ENCODE data around the gene ASMTL.

The ASMTL gene

DNA sequence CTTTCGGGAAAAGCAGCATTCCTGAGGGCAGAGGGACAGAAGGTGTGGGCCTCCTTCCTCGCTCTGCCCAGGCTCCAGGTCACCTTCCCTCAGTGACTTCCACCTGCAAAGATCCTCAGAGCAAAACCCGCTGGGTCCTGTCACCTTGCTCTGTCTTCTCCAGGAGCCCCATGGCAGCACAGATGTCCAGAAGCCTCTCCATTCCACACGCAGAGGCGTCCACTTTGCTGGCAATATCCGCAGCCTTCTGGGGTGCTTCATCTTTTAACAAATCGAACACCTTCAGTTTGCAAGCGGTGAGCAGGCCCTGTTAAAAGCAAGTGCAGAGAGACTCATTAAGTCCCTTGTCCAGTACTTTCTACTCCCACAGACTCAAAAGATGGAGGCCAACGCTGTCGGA, 27.3 kb downstream of the ASMTL start:
- H3K9me3 ChIP-seq, result peaks cover 8% of the 10 kb centered on the region
- no peaks in the 10 kb centered on the region for H3K4me1 ChIP-seq (ENCODE audit: control insufficient read depth in 1 of 2, insufficient read depth in 1 of 2, low read depth in 1 of 2, low read length in 1 of 2)
- TF ChIP-seq, protein P1, sequence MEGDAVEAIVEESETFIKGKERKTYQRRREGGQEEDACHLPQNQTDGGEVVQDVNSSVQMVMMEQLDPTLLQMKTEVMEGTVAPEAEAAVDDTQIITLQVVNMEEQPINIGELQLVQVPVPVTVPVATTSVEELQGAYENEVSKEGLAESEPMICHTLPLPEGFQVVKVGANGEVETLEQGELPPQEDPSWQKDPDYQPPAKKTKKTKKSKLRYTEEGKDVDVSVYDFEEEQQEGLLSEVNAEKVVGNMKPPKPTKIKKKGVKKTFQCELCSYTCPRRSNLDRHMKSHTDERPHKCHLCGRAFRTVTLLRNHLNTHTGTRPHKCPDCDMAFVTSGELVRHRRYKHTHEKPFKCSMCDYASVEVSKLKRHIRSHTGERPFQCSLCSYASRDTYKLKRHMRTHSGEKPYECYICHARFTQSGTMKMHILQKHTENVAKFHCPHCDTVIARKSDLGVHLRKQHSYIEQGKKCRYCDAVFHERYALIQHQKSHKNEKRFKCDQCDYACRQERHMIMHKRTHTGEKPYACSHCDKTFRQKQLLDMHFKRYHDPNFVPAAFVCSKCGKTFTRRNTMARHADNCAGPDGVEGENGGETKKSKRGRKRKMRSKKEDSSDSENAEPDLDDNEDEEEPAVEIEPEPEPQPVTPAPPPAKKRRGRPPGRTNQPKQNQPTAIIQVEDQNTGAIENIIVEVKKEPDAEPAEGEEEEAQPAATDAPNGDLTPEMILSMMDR (IDR thresholded peaks at IDR 0.05), result no peak
- no peaks in the 10 kb centered on the region for H3K27me3 ChIP-seq
- H3K36me3 ChIP-seq, result peaks cover 58% of the 10 kb centered on the region
- H3K27ac ChIP-seq, result no peak overlapping the region
- H3K4me3 ChIP-seq (ENCODE audit: low read depth in 1 of 2, low read length in 1 of 2), result no peak overlapping the region

GRCh38 chrX:1424147-1424851, 28.4 kb downstream of the ASMTL start:
- H3K36me3 ChIP-seq, result peaks cover 58% of the 10 kb centered on the region
- TF ChIP-seq, protein P1 (IDR thresholded peaks at IDR 0.05), result no peak
- no peak overlapping the region for H3K4me3 ChIP-seq (ENCODE audit: low read depth in 1 of 2, low read length in 1 of 2)

GRCh38 chrX:1423215-1423614, 29.5 kb downstream of the ASMTL start:
- Histone ChIP-seq H3K27ac (no peak overlapping the region), H3K4me1 (ENCODE audit: control insufficient read depth in 1 of 2, insufficient read depth in 1 of 2, low read depth in 1 of 2, low read length in 1 of 2) (no peaks in the 10 kb centered on the region), H3K27me3 (no peaks in the 10 kb centered on the region), H3K4me3 (ENCODE audit: low read depth in 1 of 2, low read length in 1 of 2) (no peak overlapping the region), H3K36me3 (peaks cover 68% of the 10 kb centered on the region), H3K9me3 (peaks cover 8% of the 10 kb centered on the region)
- TF ChIP-seq, protein P1 (IDR thresholded peaks at IDR 0.05), result no peak

More at GRCh38 chrX:1424147-1424851, 28.4 kb downstream of the ASMTL start:
- H3K4me1 ChIP-seq (ENCODE audit: control insufficient read depth in 1 of 2, insufficient read depth in 1 of 2, low read depth in 1 of 2, low read length in 1 of 2), result no peaks in the 10 kb centered on the region
- peaks cover 8% of the 10 kb centered on the region for H3K9me3 ChIP-seq
- no peak overlapping the region for H3K27ac ChIP-seq
- H3K27me3 ChIP-seq, result no peaks in the 10 kb centered on the region

DNA sequence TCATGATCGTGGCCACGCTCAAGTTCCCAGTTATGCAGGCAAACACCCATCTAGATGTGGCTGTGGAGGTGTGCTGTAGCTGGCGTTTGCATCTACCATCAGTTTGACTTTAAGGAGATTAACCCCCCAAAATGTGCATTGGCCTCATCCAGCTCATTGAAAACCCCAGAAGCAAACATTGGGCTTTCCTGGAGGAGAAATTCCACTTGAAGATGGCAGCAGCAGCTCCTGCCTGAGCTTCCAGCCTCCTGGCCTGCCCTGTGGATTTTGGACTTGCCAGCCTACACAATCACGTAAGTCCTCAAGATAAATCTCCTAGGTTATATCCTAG, 30.6 kb downstream of the ASMTL start:
- H3K36me3 ChIP-seq, result peaks cover 66% of the 10 kb centered on the region
- TF ChIP-seq, protein P1 (IDR thresholded peaks at IDR 0.05), result no peak
- peaks cover 8% of the 10 kb centered on the region for H3K9me3 ChIP-seq
- no peak overlapping the region for H3K4me3 ChIP-seq (ENCODE audit: low read depth in 1 of 2, low read length in 1 of 2)
- H3K4me1 ChIP-seq (ENCODE audit: control insufficient read depth in 1 of 2, insufficient read depth in 1 of 2, low read depth in 1 of 2, low read length in 1 of 2), result no peaks in the 10 kb centered on the region
- no peaks in the 10 kb centered on the region for H3K27me3 ChIP-seq
- no peak overlapping the region for H3K27ac ChIP-seq

DNA sequence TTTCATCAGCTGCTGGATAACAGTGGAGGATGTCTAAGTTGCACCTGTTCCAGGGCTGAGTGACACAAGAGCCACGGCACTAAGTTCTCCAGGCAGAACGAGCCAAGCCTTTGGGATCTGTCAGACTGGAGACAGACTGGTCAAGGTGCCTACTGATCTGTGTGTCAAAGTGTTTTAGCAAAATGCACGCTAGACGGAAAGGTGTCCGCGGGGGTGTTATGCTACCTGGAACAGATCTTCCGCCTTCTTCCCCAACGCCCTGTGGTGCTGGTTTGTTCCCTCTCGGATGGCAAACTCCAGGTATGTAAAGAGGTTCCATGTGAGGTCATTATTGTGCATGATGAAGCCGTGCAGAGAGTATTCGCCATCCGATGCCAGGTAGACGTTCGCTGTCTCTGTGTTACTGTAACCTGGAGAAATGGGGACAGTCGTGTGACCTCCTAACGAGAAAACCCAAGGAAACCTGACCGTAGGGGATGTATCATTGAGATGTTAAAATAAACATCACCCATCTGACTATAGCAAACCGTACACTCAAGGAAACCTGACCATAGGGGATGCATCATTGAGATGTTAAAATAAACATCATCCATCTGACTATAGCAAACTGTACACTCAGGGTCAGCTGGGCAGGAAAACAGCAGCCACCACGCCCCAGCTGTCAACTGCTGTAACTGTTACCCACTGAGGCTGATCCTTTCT, 31.1 kb downstream of the ASMTL start:
- Histone ChIP-seq H3K4me3 (ENCODE audit: low read depth in 1 of 2, low read length in 1 of 2) (no peak overlapping the region), H3K27me3 (no peaks in the 10 kb centered on the region), H3K27ac (no peak overlapping the region), H3K9me3 (peaks cover 8% of the 10 kb centered on the region), H3K36me3 (peaks cover 63% of the 10 kb centered on the region), H3K4me1 (ENCODE audit: control insufficient read depth in 1 of 2, insufficient read depth in 1 of 2, low read depth in 1 of 2, low read length in 1 of 2) (no peaks in the 10 kb centered on the region)
- TF ChIP-seq, protein P1 (IDR thresholded peaks at IDR 0.05), result no peak
